ENCODE data around the gene MVB12A. TPM values are rescaled to one million over a fixed set of nuclear protein-coding genes. Genes with fewer than 3 reads are reported as not detected.
A peak's percentile ranks its signal among the peaks of the same experiment; 100 is the strongest.

The MVB12A gene
- total and polyA plus RNA-seq, 2 of the 4 experiments (the other 2 are of a cell fraction), result 13.8 to 43.9 TPM

DNA sequence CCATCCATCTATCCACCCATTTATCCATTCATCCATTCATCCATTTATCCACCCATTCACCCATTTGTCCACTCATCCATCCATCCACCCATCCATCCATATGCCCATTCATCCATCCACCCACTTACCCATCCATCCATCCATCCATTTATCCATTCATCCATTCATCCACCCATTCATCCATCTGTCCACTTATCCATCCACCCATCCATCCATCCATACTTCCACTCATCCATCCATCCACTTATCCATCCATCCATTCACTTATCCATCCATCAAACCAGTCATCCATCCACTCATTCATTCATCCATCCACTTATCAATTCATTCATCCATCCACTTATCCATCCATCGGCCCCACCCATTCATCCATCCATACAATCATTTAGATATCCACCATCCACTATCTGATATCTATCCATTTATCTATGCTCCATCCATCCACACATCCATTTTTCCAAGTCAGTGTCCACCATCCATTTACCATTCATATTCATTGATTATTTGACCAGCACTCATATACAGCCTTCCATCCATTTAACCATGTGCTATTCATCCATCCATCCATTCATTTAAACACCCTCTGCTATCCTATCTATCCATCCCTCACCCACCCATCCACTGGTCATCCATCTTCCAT lies 25.8 kb downstream of the MVB12A start:
- no peaks in the 10 kb centered on the region for H3K4me1 ChIP-seq (ENCODE audit: control insufficient read depth, insufficient read depth, low read length)
- H3K9ac ChIP-seq (ENCODE audit: low read depth, low read length), result no peak overlapping the region
- H3K56ac ChIP-seq (ENCODE audit: extremely low read depth, insufficient read depth, low read length), result no peak overlapping the region
- no peak overlapping the region for H2AFZ ChIP-seq (replicated peaks; ENCODE audit: low read length, poor library complexity)
- in situ Hi-C loops (cut with MboI; ENCODE audit: low sequenced_read_pairs) (no loop called here), intact Hi-C loops (cut with micrococcal nuclease) (no loop called here), dilution Hi-C loops (cut with HindIII; ENCODE audit: low sequenced_read_pairs, unreplicated experiment) (no loop called here)
- no peak overlapping the region for H3K4me3 ChIP-seq (ENCODE audit: insufficient read depth, low read depth, low read length)
- H4K8ac ChIP-seq (ENCODE audit: low read depth in 2 of 2, low read length in 2 of 2), result no peak overlapping the region
- H3K9me3 ChIP-seq (ENCODE audit: control insufficient read depth, insufficient read depth, low read length), result no peaks in the 10 kb centered on the region
- H2AK9ac ChIP-seq (replicated peaks; ENCODE audit: low read depth, low read length, poor library complexity), result no peak overlapping the region
- ChIA-PET POLR2A (ENCODE audit: unreplicated experiment) (no interaction called here), CTCF (no interaction called here)
- no peak overlapping the region for H2BK20ac ChIP-seq (ENCODE audit: low read depth, low read length)
- H3K27me3 ChIP-seq (ENCODE audit: control insufficient read depth, insufficient read depth, low read length), result peaks cover 12% of the 10 kb centered on the region
- H3K79me1 ChIP-seq (ENCODE audit: low read depth in 1 of 2, low read length in 2 of 2), result no peaks in the 10 kb centered on the region
- no peak overlapping the region for H3K27ac ChIP-seq (ENCODE audit: insufficient read depth, low read length)
- peak overlapping the region; percentile 35 for H2BK5ac ChIP-seq (ENCODE audit: low read depth, low read length, poor library complexity, severe bottlenecking)
- H2AK5ac ChIP-seq (ENCODE audit: low read depth, low read length), result no peak overlapping the region
- no peak overlapping the region for H2BK120ac ChIP-seq (ENCODE audit: low read depth, low read length)
- H3K4ac ChIP-seq (ENCODE audit: low read depth, low read length), result no peak overlapping the region
- H3K23ac ChIP-seq (ENCODE audit: low read depth, low read length), result no peak overlapping the region
- H4K20me1 ChIP-seq (ENCODE audit: insufficient read depth, low read length), result no peaks in the 10 kb centered on the region; the same call in 1 of the 2 replicates
- no peak overlapping the region for H4K5ac ChIP-seq (ENCODE audit: low read depth, low read length)
- BruUV-seq (replicated peaks), result no TSS peak
- WGBS, 2 experiments (ENCODE audit: extremely low coverage in 2 of 2, insufficient read length in 1 of 2), result 78% methylated on average over 1 of the region's 1 CpG; no CpG with 5 or more reads in 1 of the 2 experiments
- no peak for TF ChIP-seq NFE2L2 (IDR thresholded peaks at IDR 0.05; ENCODE audit: low read depth, low read length)
- no peak for TF ChIP-seq MXI1 (IDR thresholded peaks at IDR 0.05; ENCODE audit: borderline replicate concordance, low read depth, low read length)
- no peak for TF ChIP-seq POLR2A (IDR thresholded peaks at IDR 0.05; ENCODE audit: low read depth, low read length)
- TF ChIP-seq, protein P1, sequence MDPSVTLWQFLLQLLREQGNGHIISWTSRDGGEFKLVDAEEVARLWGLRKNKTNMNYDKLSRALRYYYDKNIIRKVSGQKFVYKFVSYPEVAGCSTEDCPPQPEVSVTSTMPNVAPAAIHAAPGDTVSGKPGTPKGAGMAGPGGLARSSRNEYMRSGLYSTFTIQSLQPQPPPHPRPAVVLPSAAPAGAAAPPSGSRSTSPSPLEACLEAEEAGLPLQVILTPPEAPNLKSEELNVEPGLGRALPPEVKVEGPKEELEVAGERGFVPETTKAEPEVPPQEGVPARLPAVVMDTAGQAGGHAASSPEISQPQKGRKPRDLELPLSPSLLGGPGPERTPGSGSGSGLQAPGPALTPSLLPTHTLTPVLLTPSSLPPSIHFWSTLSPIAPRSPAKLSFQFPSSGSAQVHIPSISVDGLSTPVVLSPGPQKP (IDR thresholded peaks at IDR 0.05; ENCODE audit: borderline replicate concordance, low read depth, low read length), result no peak
- no peak for TF ChIP-seq BHLHE40 (IDR thresholded peaks at IDR 0.05; ENCODE audit: low read depth, low read length)
- no peak for TF ChIP-seq RCOR1 (IDR thresholded peaks at IDR 0.05; ENCODE audit: insufficient replicate concordance, low read length)
- TF ChIP-seq RAD21 (IDR thresholded peaks at IDR 0.05; ENCODE audit: low read length), result no peak
- no peak for TF ChIP-seq CEBPB (IDR thresholded peaks at IDR 0.05; ENCODE audit: low read depth, low read length)
- TF ChIP-seq, protein P2, sequence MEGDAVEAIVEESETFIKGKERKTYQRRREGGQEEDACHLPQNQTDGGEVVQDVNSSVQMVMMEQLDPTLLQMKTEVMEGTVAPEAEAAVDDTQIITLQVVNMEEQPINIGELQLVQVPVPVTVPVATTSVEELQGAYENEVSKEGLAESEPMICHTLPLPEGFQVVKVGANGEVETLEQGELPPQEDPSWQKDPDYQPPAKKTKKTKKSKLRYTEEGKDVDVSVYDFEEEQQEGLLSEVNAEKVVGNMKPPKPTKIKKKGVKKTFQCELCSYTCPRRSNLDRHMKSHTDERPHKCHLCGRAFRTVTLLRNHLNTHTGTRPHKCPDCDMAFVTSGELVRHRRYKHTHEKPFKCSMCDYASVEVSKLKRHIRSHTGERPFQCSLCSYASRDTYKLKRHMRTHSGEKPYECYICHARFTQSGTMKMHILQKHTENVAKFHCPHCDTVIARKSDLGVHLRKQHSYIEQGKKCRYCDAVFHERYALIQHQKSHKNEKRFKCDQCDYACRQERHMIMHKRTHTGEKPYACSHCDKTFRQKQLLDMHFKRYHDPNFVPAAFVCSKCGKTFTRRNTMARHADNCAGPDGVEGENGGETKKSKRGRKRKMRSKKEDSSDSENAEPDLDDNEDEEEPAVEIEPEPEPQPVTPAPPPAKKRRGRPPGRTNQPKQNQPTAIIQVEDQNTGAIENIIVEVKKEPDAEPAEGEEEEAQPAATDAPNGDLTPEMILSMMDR (conservative IDR thresholded peaks at IDR 0.05; ENCODE audit: low read depth, low read length), result no peak
- no peak for TF ChIP-seq MAZ (IDR thresholded peaks at IDR 0.05; ENCODE audit: borderline replicate concordance, low read depth, low read length)
- TF ChIP-seq CHD1 (IDR thresholded peaks at IDR 0.05; ENCODE audit: low read depth, low read length), result no peak
- no peak for TF ChIP-seq RFX5 (IDR thresholded peaks at IDR 0.05; ENCODE audit: low read depth, low read length)
- TF ChIP-seq FOS (IDR thresholded peaks at IDR 0.05; ENCODE audit: low read depth, low read length), result no peak
- TF ChIP-seq MAFK (IDR thresholded peaks at IDR 0.05; ENCODE audit: low read depth, low read length), result no peak
- TF ChIP-seq, protein P3, sequence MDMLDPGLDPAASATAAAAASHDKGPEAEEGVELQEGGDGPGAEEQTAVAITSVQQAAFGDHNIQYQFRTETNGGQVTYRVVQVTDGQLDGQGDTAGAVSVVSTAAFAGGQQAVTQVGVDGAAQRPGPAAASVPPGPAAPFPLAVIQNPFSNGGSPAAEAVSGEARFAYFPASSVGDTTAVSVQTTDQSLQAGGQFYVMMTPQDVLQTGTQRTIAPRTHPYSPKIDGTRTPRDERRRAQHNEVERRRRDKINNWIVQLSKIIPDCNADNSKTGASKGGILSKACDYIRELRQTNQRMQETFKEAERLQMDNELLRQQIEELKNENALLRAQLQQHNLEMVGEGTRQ (IDR thresholded peaks at IDR 0.05; ENCODE audit: low read depth, low read length), result no peak
- TF ChIP-seq SMC3 (IDR thresholded peaks at IDR 0.05; ENCODE audit: low read depth, low read length), result no peak
- no peak overlapping the region for H2BK15ac ChIP-seq (ENCODE audit: low read depth, low read length)
- DNase-seq, result no peak
- no peak overlapping the region for H3K18ac ChIP-seq (ENCODE audit: low read depth, low read length)
- no peaks in the 10 kb centered on the region for H3K36me3 ChIP-seq (ENCODE audit: control insufficient read depth, insufficient read depth, low read length)
- no peak overlapping the region for H4K91ac ChIP-seq (ENCODE audit: insufficient read depth, low read depth, low read length)
- no peak for ATAC-seq (ENCODE audit: low read depth)
- no peak overlapping the region for H3K4me2 ChIP-seq (ENCODE audit: low read depth, low read length)
- no peaks in the 10 kb centered on the region for H3K9me1 ChIP-seq (ENCODE audit: insufficient read depth, low read length)
- H3K14ac ChIP-seq (replicated peaks; ENCODE audit: low read depth, low read length), result no peak overlapping the region
